Smooth muscle cell of the coronary artery (primary cell): ENCODE results near the gene MPP7. TPM values are rescaled to one million over a fixed set of nuclear protein-coding genes. Genes with fewer than 3 reads are reported as not detected.

ENCODE experiments used
- total RNA-seq: library from RNA; depleted of rRNA; stranded (reverse); fragments of >200 nt; gene quantifications from 2 replicates; pipeline ENCODE4 v1.2.3, GENCODE V29; 2014; ENCODE audit warnings: low replicate concordance

Gene MPP7
- total RNA-seq, result 0.23 and 0.38 TPM in 2 replicates

GRCh38 chr10:28302638-28303488 lies at the start of gene MPP7:
TSS of gene MPP7 (minus strand) at chr10:28303064. CDS start at chr10:28238604, 64,460 bp downstream.

Other genes starting within 250 kb of the MPP7 start
- 32.8 and 37.2 TPM in 2 replicates for gene WAC, start 230.1 kb upstream of the MPP7 start, total RNA-seq